Activated naive CD4-positive, alpha-beta T cell treated with anti-CD3 and anti-CD28 coated beads, Interleukin-2, amount 50 U/mL, for 24 hours (primary cell): Measurements from ENCODE around the gene BAZ1A.
"Not testable (repeated sequence)": the region's sequence is repeated elsewhere in the genome, so short reads cannot be mapped to it uniquely, and the experiment has no call there.

Experiments used
- H3K27ac Mint-ChIP-seq: one replicate; pipeline ENCODE4 v1.8.0; 2021; ENCODE audit warnings: mild to moderate bottlenecking, mixed read lengths
- H3K27me3 Mint-ChIP-seq: one replicate; pipeline ENCODE4 v1.8.0; 2021; ENCODE audit warnings: mixed read lengths
- H3K36me3 Mint-ChIP-seq: one replicate; pipeline ENCODE4 v1.8.0; 2021; ENCODE audit warnings: mixed read lengths
- H3K4me1 Mint-ChIP-seq: one replicate; pipeline ENCODE4 v1.8.0; 2021; ENCODE audit warnings: mixed read lengths
- H3K4me3 Mint-ChIP-seq: one replicate; pipeline ENCODE4 v1.8.0; 2021; ENCODE audit warnings: mild to moderate bottlenecking, mixed read lengths
- H3K9me3 Mint-ChIP-seq: one replicate; pipeline ENCODE4 v1.8.0; 2021; ENCODE audit warnings: mixed read lengths

Gene BAZ1A

DNA sequence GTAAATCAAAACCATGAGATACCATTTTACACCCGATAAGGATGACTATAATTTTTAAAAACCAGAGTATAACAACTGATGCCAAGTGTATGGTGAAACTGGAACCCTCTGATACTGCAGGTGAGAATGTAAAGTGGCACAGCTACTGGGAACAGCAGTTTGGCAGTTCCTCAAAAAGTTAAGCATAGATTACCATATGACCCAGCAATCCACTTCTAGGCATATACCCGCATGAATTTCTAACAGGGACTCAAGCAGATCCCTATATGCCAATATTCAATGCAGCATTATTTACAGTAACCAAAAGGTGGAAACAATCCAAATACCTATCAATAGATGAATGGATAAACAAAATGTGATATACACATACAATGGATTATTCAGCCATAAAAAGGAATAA, 57.4 kb downstream of the BAZ1A start:
- no peak overlapping the region for H3K27ac Mint-ChIP-seq
- peaks cover 9% of the 10 kb centered on the region for H3K36me3 Mint-ChIP-seq
- no peaks in the 10 kb centered on the region for H3K9me3 Mint-ChIP-seq
- H3K27me3 Mint-ChIP-seq, result no peaks in the 10 kb centered on the region
- peaks cover 12% of the 10 kb centered on the region for H3K4me1 Mint-ChIP-seq
- no peak overlapping the region for H3K4me3 Mint-ChIP-seq

DNA sequence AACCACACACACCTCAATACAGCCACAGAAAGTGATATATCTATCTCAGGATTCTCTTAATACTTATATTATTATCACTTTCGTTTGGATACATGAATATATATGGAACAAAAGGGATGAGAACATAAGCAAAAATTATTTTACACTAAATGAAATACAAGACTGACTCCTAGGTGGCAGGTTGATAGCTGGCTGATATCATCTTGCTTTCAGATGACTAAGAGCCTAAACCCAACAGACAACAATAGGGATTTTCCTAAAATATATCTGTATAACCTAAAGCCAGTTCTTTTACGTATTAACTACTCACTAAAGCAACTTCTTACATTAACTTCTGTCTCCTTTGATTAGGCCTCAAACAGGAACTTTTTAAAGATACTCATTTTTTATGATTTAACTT, 65.1 kb downstream of the BAZ1A start:
- no peaks in the 10 kb centered on the region for H3K27me3 Mint-ChIP-seq
- H3K27ac Mint-ChIP-seq, result no peak overlapping the region
- peaks cover 11% of the 10 kb centered on the region for H3K9me3 Mint-ChIP-seq
- no peak overlapping the region for H3K4me3 Mint-ChIP-seq
- H3K4me1 Mint-ChIP-seq, result peaks cover 29% of the 10 kb centered on the region
- peaks cover 22% of the 10 kb centered on the region for H3K36me3 Mint-ChIP-seq

GRCh38 chr14:34806257-34806656, 68.9 kb downstream of the BAZ1A start:
- Mint-ChIP-seq H3K4me3 (no peak overlapping the region), H3K9me3 (peaks cover 11% of the 10 kb centered on the region), H3K36me3 (peaks cover 28% of the 10 kb centered on the region), H3K4me1 (peaks cover 15% of the 10 kb centered on the region), H3K27me3 (no peaks in the 10 kb centered on the region), H3K27ac (no peak overlapping the region)

DNA sequence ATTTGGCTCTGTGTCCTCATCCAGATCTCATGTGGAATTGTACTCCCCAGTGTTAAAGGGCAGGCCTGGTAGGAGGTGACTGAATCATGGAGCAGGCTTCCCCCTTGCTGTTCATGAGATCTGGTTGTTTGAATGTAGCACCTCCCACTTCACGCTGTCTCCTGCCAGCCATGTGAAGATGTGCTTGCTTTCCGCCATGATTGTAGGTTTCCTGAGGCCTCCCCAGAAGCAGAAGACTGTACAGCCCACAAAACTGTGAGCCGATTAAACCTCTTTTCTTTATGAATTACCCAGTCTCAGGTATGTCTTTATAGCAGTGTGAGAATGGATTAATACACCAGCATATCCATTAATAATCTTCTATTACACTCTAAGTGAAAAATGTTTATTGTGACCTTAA, 70.2 kb downstream of the BAZ1A start:
- no peaks in the 10 kb centered on the region for H3K27me3 Mint-ChIP-seq
- peaks cover 11% of the 10 kb centered on the region for H3K9me3 Mint-ChIP-seq
- peaks cover 10% of the 10 kb centered on the region for H3K4me1 Mint-ChIP-seq
- no peak overlapping the region for H3K4me3 Mint-ChIP-seq
- H3K36me3 Mint-ChIP-seq, result peaks cover 37% of the 10 kb centered on the region
- no peak overlapping the region for H3K27ac Mint-ChIP-seq

DNA sequence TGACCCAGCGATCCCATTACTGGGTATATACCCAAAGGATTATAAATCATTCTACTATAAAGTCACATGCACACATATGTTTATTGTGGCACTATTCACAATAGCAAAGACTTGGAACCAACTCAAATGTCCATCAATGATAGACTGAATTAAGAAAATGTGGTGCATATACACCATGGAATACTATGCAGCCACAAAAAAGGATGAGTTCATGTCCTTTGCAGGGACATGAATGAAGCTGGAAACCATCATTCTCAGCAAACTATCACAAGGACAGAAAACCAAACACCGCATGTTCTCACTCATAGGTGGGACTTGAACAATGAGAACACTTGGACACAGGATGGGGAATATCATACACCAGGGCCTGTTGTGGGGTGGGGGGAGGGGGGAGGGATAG, 76.3 kb downstream of the BAZ1A start:
- H3K36me3 Mint-ChIP-seq, result peaks cover 28% of the 10 kb centered on the region

DNA sequence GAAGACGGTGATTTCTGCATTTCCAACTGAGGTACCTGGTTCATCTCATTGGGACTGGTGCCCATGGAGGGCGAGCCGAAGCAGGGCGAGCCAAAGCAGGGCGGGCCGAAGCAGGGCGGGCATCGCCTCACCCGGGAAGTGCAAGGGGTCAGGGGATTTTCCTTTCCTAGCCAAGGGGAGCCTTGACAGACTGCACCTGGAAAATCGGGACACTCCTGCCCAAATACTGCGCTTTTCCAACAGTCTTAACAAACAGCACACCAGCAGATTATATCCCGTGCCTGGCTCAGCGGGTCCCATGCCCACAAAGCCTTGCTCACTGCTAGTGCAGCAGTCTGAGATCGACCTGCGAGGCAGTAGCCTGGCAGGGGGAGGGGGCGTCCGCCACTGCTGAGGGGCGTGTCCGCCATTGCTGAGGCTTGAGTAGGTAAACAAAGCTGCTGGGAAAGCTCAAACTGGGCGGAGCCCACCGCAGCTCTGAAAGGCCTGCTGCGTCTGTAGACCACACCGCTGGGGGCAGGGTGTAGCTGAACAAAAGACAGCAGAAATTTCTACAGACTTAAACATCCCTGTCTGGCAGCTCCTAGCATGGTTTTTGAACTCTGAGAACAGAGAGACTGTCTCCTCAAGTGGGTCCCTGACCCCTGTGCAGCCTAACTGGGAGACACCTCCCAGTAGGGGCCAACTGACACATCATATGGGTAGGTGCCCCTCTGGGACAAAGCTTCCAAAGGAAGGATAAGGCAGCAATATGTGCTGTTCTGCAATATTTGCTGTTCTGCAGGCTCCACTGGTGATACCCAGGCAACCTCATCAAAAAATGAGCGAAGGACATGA, 77.2 kb downstream of the BAZ1A start:
- no peak overlapping the region for H3K4me3 Mint-ChIP-seq
- peaks cover 3% of the 10 kb centered on the region for H3K4me1 Mint-ChIP-seq
- no peaks in the 10 kb centered on the region for H3K9me3 Mint-ChIP-seq
- peak overlapping the region; percentile 72 for H3K27ac Mint-ChIP-seq
- no peaks in the 10 kb centered on the region for H3K27me3 Mint-ChIP-seq
- H3K36me3 Mint-ChIP-seq, result peaks cover 27% of the 10 kb centered on the region

More for the DNA sequence above, 76.3 kb downstream of the BAZ1A start:
- not testable (repeated sequence) for H3K27ac Mint-ChIP-seq, H3K9me3 Mint-ChIP-seq, H3K4me1 Mint-ChIP-seq, H3K27me3 Mint-ChIP-seq, H3K4me3 Mint-ChIP-seq

DNA sequence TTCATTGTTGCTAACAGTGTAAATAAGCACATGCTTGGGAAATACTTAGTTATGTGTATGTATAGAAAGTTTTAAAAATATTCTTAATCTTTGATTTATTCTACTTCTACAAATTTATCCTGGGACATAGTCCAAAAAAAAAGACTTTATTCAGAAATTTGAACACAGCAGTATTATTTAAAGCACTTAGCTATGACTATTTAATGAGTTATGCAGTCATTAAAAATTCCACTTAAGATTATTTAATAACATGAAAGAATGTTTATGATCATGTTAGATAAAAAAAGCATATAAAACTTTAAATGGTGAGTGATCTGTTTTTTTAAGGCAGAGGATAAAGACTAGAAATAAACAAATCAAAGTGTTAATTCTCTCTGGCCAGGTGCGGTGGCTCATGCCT, 78.3 kb downstream of the BAZ1A start:
- Mint-ChIP-seq H3K4me3 (no peak overlapping the region), H3K27me3 (no peaks in the 10 kb centered on the region), H3K27ac (no peak overlapping the region), H3K36me3 (peaks cover 23% of the 10 kb centered on the region), H3K9me3 (no peaks in the 10 kb centered on the region), H3K4me1 (peaks cover 3% of the 10 kb centered on the region)

DNA sequence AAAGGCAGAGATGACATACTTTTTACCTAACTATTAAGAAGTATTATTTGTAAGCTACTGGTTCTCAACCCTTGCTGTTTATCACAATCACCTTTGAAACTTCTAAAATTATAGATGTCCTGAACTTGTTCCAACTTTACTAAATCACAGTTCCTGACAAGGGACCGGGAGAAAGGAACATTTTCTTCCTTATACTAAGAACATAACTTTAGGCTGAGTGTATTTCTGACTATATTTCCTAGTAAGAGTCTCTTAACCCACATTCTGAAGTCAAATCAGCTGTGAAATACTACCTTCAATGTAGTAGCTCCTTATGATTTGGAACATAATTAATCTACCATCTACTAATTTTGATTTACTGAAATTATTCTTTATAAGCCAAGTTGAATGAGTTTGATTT, 80.2 kb downstream of the BAZ1A start:
- no peak overlapping the region for H3K4me3 Mint-ChIP-seq
- H3K4me1 Mint-ChIP-seq, result peaks cover 3% of the 10 kb centered on the region
- no peaks in the 10 kb centered on the region for H3K27me3 Mint-ChIP-seq
- H3K27ac Mint-ChIP-seq, result no peak overlapping the region
- peaks cover 16% of the 10 kb centered on the region for H3K36me3 Mint-ChIP-seq
- H3K9me3 Mint-ChIP-seq, result no peaks in the 10 kb centered on the region

- Mint-ChIP-seq H3K4me3 (no peak overlapping the region), H3K4me1 (peaks cover 3% of the 10 kb centered on the region), H3K9me3 (no peaks in the 10 kb centered on the region), H3K36me3 (peaks cover 14% of the 10 kb centered on the region), H3K27ac (no peak overlapping the region), H3K27me3 (no peaks in the 10 kb centered on the region)
These were observed 80.9 kb downstream of the BAZ1A start for GRCh38 chr14:34794217-34794616.

DNA sequence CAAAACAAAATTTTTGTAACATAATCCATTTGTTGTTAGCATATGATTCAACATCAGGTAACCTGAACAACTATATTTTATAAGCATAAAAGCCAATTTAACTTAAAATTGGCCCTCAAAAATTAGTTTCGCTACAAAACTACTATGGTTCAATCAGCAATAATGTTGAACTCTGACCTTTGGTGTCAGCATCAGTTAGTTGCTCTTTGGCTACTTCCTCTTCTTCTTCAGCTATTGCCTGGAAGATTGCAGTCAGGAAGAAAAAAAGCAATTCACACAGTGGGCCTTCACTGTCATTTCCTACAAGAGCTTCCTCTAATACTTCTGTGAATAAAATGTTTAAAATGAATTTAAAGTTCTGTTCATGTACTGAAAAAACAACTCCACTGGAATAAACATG, 82.6 kb downstream of the BAZ1A start:
- Mint-ChIP-seq H3K4me3 (no peak overlapping the region), H3K4me1 (peaks cover 3% of the 10 kb centered on the region), H3K27ac (no peak overlapping the region), H3K27me3 (no peaks in the 10 kb centered on the region), H3K36me3 (peaks cover 11% of the 10 kb centered on the region), H3K9me3 (no peaks in the 10 kb centered on the region)

- H3K4me3 Mint-ChIP-seq, result no peak overlapping the region
- H3K27ac Mint-ChIP-seq, result no peak overlapping the region
- H3K9me3 Mint-ChIP-seq, result no peaks in the 10 kb centered on the region
- H3K4me1 Mint-ChIP-seq, result peaks cover 4% of the 10 kb centered on the region
- no peaks in the 10 kb centered on the region for H3K27me3 Mint-ChIP-seq
- H3K36me3 Mint-ChIP-seq, result peaks cover 25% of the 10 kb centered on the region
These were observed 89.7 kb downstream of the BAZ1A start for GRCh38 chr14:34785223-34786006.

DNA sequence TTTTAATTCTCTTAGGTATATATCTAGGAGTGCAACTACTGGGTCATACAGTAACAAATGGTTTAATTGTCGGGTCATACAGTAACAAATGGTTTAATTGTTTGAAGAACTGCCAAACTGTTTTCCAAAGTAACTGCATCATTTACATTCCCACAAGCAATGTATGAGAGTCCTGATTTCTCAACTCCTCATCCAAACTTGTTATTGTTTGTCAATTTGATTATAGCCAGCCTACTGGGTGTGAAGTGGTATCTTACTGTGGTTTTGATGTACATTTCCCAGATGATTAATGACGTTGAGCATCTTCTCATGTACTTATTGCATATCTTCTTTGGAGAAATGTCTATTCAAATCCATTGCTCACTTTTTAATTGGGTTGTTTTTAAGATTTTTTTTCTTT, 93.1 kb downstream of the BAZ1A start:
- peaks cover 29% of the 10 kb centered on the region for H3K36me3 Mint-ChIP-seq
- no peaks in the 10 kb centered on the region for H3K27me3 Mint-ChIP-seq
- no peaks in the 10 kb centered on the region for H3K9me3 Mint-ChIP-seq
- H3K27ac Mint-ChIP-seq, result no peak overlapping the region
- H3K4me3 Mint-ChIP-seq, result no peak overlapping the region
- H3K4me1 Mint-ChIP-seq, result peaks cover 8% of the 10 kb centered on the region

- Mint-ChIP-seq H3K36me3 (peaks cover 31% of the 10 kb centered on the region), H3K27ac (no peak overlapping the region), H3K27me3 (no peaks in the 10 kb centered on the region), H3K4me1 (peaks cover 8% of the 10 kb centered on the region), H3K4me3 (no peak overlapping the region), H3K9me3 (no peaks in the 10 kb centered on the region)
These were observed 93.9 kb downstream of the BAZ1A start for GRCh38 chr14:34781242-34781641.

DNA sequence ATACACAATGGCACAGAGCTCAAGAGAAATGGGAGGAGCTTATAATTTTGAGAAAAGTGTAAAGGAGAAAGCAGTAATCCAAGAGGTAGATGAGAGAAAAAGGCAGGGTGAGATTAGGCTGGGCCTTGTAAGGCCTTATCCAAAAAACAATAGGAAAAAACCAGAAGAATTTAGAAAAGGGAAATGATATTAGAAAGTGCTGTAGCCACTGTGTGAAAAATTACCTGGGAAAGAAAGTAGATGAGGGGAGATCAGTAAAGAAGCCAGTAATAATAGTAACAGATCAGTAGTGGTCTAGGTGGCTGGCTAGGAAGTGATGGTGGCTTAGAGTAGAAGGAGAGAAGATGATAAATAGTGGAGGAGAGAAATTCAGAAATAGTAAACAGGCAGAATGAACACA, 94.5 kb downstream of the BAZ1A start:
- Mint-ChIP-seq H3K27ac (peak overlapping the region; percentile 8), H3K9me3 (no peaks in the 10 kb centered on the region), H3K27me3 (no peaks in the 10 kb centered on the region), H3K4me1 (peaks cover 8% of the 10 kb centered on the region), H3K36me3 (peaks cover 29% of the 10 kb centered on the region), H3K4me3 (no peak overlapping the region)

- H3K4me3 Mint-ChIP-seq, result no peak overlapping the region
- H3K4me1 Mint-ChIP-seq, result peaks cover 8% of the 10 kb centered on the region
- no peaks in the 10 kb centered on the region for H3K27me3 Mint-ChIP-seq
- H3K27ac Mint-ChIP-seq, result no peak overlapping the region
- no peaks in the 10 kb centered on the region for H3K9me3 Mint-ChIP-seq
- H3K36me3 Mint-ChIP-seq, result peaks cover 32% of the 10 kb centered on the region
These were observed 96.4 kb downstream of the BAZ1A start for GRCh38 chr14:34778744-34779143.

DNA sequence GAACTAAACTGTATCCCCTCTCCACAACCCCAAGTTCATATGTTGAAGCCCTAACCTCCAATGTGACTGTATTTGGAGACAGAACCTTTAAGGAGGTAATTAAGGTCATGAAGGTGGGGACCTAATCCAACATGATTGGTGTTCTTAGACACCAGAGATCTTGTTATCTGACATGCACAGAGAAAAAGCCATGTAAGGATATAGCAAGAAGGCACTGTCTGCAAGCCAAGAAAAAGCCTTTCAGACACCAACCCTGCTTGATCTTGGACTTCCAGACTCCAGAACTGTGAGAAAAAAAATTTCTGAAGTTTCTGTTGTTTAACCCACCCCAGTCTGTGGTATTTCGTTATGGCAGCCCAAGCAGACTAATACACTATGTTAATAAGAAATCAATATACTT, 98.5 kb downstream of the BAZ1A start:
- Mint-ChIP-seq H3K27me3 (no peaks in the 10 kb centered on the region), H3K27ac (no peak overlapping the region), H3K4me3 (no peak overlapping the region), H3K4me1 (peaks cover 11% of the 10 kb centered on the region), H3K9me3 (no peaks in the 10 kb centered on the region), H3K36me3 (peaks cover 28% of the 10 kb centered on the region)
